OCI-LY7 (cell line): Measurements from ENCODE around the gene CDA. TPM values are rescaled to one million over a fixed set of nuclear protein-coding genes. Genes with fewer than 3 reads are reported as not detected.
A peak's percentile ranks its signal among the peaks of the same experiment; 100 is the strongest.

Source experiments
- Bru-seq: library from RNA; stranded (reverse); fragments of 400-500 nt; gene quantifications from one replicate; lab custom pipeline; 2021; lab: Mats Ljungman, UMichigan
- BruChase-seq, 2 experiments: library from RNA; stranded (reverse); fragments of 400-500 nt; gene quantifications; one replicate each; lab custom pipeline; 2021; lab: Mats Ljungman, UMichigan
- BruUV-seq: library from RNA; stranded (reverse); fragments of 400-500 nt; replicated peaks from 2 replicates; lab custom pipeline; 2021; lab: Mats Ljungman, UMichigan
- CTCF ChIA-PET: fragments of 300-600 bp; sonication (Branson Sonifier 250); formaldehyde crosslinking; loops from one replicate; lab custom pipeline; 2022; ENCODE audit warnings: antibody characterized with exemption; ENCODE audit not compliant: unreplicated experiment; lab: Charles Lee
- POLR2A ChIA-PET: fragments of 300-600 bp; sonication (Branson Sonifier 250); formaldehyde crosslinking; loops from one replicate; lab custom pipeline; 2022; ENCODE audit warnings: antibody characterized with exemption; lab: Charles Lee
- DNase-seq: peaks from one replicate; pipeline ENCODE4 v3.0.0-alpha.2; 2015; ENCODE audit warnings: low spot score
- H2AFZ ChIP-seq: fragments of 200-600 bp; sonication (generic), shearing (Covaris generic); 2 replicates; pipeline ENCODE4 v1.6.1; 2014; ENCODE audit warnings: mild to moderate bottlenecking, antibody characterized with exemption, low read length, moderate library complexity
- H3K27ac ChIP-seq: fragments of 200-600 bp; sonication (generic); 2 replicates; pipeline ENCODE4 v1.5.1; 2014; ENCODE audit warnings: mixed run types, low read depth, mild to moderate bottlenecking, moderate library complexity, low read length, inconsistent platforms; ENCODE audit not compliant: poor library complexity, severe bottlenecking
- H3K36me3 ChIP-seq: fragments of 200-600 bp; sonication (generic); 2 replicates; pipeline ENCODE4 v1.6.1; 2014; ENCODE audit warnings: mild to moderate bottlenecking, antibody characterized with exemption, low read length, moderate library complexity, mixed read lengths; ENCODE audit not compliant: insufficient read depth
- H3K4me1 ChIP-seq: fragments of 200-600 bp; sonication (generic); 2 replicates; pipeline ENCODE4 v1.5.1; 2014; ENCODE audit warnings: mild to moderate bottlenecking, low read length; ENCODE audit not compliant: insufficient read depth, poor library complexity, severe bottlenecking
- H3K4me2 ChIP-seq: fragments of 200-600 bp; sonication (generic); 2 replicates; pipeline ENCODE4 v1.6.1; 2014; ENCODE audit warnings: mild to moderate bottlenecking, low read length
- H3K4me3 ChIP-seq: fragments of 200-600 bp; sonication (generic); 2 replicates; pipeline ENCODE4 v1.5.1; 2014; ENCODE audit warnings: mild to moderate bottlenecking, low read depth, low read length; ENCODE audit not compliant: poor library complexity, severe bottlenecking
- H3K79me2 ChIP-seq: fragments of 200-600 bp; sonication (generic); 2 replicates; pipeline ENCODE4 v1.6.1; 2016; ENCODE audit warnings: low read depth, mild to moderate bottlenecking, low read length, moderate library complexity, mixed read lengths; ENCODE audit not compliant: insufficient read depth
- H3K9me2 ChIP-seq: fragments of 200-600 bp; sonication (generic); 2 replicates; pipeline ENCODE4 v1.6.1; 2016; ENCODE audit warnings: mild to moderate bottlenecking, low read length, mixed read lengths; ENCODE audit not compliant: insufficient read depth
- H3K9me3 ChIP-seq: fragments of 200-600 bp; sonication (generic); 2 replicates; pipeline ENCODE4 v1.6.1; 2014; ENCODE audit warnings: mild to moderate bottlenecking, mixed run types, low read length, mixed read lengths
- H4K20me1 ChIP-seq: fragments of 200-600 bp; sonication (generic); 2 replicates; pipeline ENCODE4 v1.6.1; 2014; ENCODE audit warnings: mild to moderate bottlenecking, antibody characterized with exemption, low read length, moderate library complexity, mixed read lengths; ENCODE audit not compliant: insufficient read depth
- EZH2phosphoT487 ChIP-seq: fragments of 200-600 bp; sonication (generic); IDR thresholded peaks from 2 replicates; pipeline ENCODE4 v1.6.1; 2018; ENCODE audit warnings: low read depth, borderline replicate concordance, mild to moderate bottlenecking, mixed run types, antibody characterized with exemption, low read length, moderate library complexity, mixed read lengths
- intact Hi-C: fragments of 100-400 bp; cut with micrococcal nuclease; formaldehyde crosslinking; loops from one replicate; pipeline ENCODE4 v1.10.0; 2022; ENCODE audit not compliant: unreplicated experiment
- long read RNA-seq: library from polyadenylated mRNA; stranded (forward); transcript quantifications from one replicate; pipeline ENCODE4 v2.0.0, GENCODE V29; 2022
- total RNA-seq, 2 experiments: library from RNA; depleted of rRNA in 1 of 2; stranded (reverse); fragments of >200 nt in 1 of 2; shearing (Covaris generic) in 1 of 2; gene quantifications; 2 replicates each; pipeline ENCODE4 v1.2.3, GENCODE V29; 2014 to 2022
- TF ChIP-seq, protein P1 (sequence below): fragments of 200-600 bp; sonication (generic); conservative IDR thresholded peaks from 2 replicates; pipeline ENCODE4 v1.5.1; 2014; ENCODE audit warnings: mild to moderate bottlenecking, antibody characterized with exemption, low read length, moderate library complexity, mixed read lengths

Gene CDA
- total RNA-seq (2014; rRNA removed; shearing (Covaris generic)) = not detected in 2 replicates
- total RNA-seq (2022) = not detected in 2 replicates
- percentile 8 among the genes with signal in this experiment for Bru-seq, nascent RNA
- not detected for BruChase-seq, experiment 1, labeled RNA remaining after a 6-hour chase
- BruChase-seq, experiment 2, labeled RNA remaining after a 2-hour chase = percentile 9 among the genes with signal in this experiment
- long read RNA-seq = 0 reads

DNA sequence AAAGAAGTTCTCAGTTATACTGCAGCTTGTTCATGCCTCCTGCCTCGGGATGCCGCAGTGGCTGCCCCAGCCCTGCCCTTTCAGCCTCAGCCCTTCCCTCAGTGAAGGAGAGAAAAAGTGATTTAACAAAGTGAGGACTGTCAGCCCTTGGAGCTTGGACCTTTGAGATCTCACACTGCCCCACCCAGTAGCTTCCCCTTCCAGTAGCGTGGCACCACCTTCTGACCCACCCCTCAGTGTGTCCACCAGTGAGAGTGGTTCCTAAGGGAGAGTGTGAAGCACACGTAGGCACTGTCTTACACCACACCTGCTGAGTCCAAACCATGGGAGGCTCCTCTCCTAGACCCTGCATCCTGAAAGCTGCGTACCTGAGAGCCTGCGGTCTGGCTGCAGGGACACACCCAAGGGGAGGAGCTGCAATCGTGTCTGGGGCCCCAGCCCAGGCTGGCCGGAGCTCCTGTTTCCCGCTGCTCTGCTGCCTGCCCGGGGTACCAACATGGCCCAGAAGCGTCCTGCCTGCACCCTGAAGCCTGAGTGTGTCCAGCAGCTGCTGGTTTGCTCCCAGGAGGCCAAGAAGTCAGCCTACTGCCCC is at the start of gene CDA:
Gene CDA (plus strand): TSS at position 464 of the 592 bp plus-strand sequence. CDS start 33 bp downstream, at position 497.
- POLR2A ChIA-PET = no interaction called here
- Histone ChIP-seq H3K4me3 (no peak within 1 kb of the TSS), H3K27ac (no peak within 1 kb of the TSS)

DNA sequence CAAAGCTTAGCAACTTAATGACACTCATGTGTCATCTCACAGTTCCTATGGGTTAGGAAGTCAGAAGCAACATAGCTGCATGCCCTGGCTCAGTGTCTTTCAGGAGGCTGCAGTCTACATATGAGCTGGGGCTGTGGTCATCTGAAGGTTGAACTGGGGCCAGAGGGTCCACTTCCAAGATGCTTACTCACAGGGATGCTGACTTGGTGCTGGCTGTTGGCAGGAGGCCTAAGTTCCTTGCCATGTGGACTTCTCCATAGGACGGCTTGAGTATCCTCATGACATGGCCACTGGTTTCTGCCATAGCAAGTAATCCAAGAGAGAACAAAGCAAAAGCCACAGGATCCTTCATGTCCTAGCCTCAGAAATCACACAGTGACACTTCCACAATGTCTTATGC is 48.6 kb upstream of the CDA start:
- Histone ChIP-seq H2AFZ (no peak overlapping the region), H3K27ac (no peak overlapping the region), H4K20me1 (no peaks in the 10 kb centered on the region), H3K4me1 (no peaks in the 10 kb centered on the region), H3K36me3 (no peaks in the 10 kb centered on the region), H3K79me2 (no peaks in the 10 kb centered on the region), H3K4me3 (no peak overlapping the region), H3K9me2 (no peaks in the 10 kb centered on the region), H3K4me2 (no peak overlapping the region), H3K9me3 (no peaks in the 10 kb centered on the region)
- ChIA-PET POLR2A (no interaction called here), CTCF (no interaction called here)
- no peak for DNase-seq
- TF ChIP-seq, protein P1, sequence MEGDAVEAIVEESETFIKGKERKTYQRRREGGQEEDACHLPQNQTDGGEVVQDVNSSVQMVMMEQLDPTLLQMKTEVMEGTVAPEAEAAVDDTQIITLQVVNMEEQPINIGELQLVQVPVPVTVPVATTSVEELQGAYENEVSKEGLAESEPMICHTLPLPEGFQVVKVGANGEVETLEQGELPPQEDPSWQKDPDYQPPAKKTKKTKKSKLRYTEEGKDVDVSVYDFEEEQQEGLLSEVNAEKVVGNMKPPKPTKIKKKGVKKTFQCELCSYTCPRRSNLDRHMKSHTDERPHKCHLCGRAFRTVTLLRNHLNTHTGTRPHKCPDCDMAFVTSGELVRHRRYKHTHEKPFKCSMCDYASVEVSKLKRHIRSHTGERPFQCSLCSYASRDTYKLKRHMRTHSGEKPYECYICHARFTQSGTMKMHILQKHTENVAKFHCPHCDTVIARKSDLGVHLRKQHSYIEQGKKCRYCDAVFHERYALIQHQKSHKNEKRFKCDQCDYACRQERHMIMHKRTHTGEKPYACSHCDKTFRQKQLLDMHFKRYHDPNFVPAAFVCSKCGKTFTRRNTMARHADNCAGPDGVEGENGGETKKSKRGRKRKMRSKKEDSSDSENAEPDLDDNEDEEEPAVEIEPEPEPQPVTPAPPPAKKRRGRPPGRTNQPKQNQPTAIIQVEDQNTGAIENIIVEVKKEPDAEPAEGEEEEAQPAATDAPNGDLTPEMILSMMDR = no peak
- no peak for TF ChIP-seq EZH2phosphoT487
- intact Hi-C loops = loop anchor here (5.0 kb wide), 1 partner anchor 92 kb away; the partner anchor contains the start of gene PINK1
- BruUV-seq = no TSS peak

More for the DNA sequence above, at the start of gene CDA:
- no peak for DNase-seq
- Histone ChIP-seq H3K9me2 (no peaks in the 10 kb centered on the region), H4K20me1 (no peaks in the 10 kb centered on the region), H3K4me1 (peaks cover 4% of the 10 kb centered on the region), H3K9me3 (no peaks in the 10 kb centered on the region), H2AFZ (no peak within 1 kb of the TSS), H3K36me3 (no peaks in the 10 kb centered on the region), H3K4me2 (no peak within 1 kb of the TSS), H3K79me2 (no peaks in the 10 kb centered on the region)
- no peak for TF ChIP-seq EZH2phosphoT487
- TF ChIP-seq, protein P1 = no peak
- no TSS peak for BruUV-seq
- CTCF ChIA-PET = no interaction called here
- intact Hi-C loops = no loop called here

DNA sequence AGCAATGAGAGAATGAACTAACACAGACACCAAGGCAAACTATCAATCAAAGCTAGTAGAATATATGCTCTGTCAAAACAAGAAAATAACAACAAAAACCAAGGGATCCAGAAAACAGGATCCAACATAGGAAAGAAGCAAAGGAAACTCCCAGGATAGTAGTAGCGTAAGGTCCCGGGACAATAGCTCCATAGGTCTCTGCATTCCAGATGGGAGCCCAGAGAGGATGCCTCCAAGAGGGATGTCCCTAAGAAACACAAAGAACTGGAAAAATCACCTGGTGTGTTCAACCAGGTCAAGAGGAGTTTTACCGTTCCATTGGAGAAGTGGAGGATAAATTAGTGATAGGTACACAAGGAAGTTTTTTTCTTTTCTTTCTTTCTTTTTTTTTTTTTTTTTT is 42.3 kb upstream of the CDA start:
- Histone ChIP-seq H2AFZ (no peak overlapping the region), H3K79me2 (no peaks in the 10 kb centered on the region), H3K4me3 (no peak overlapping the region), H3K4me2 (no peak overlapping the region), H3K9me3 (no peaks in the 10 kb centered on the region), H4K20me1 (no peaks in the 10 kb centered on the region), H3K36me3 (no peaks in the 10 kb centered on the region), H3K27ac (no peak overlapping the region), H3K9me2 (no peaks in the 10 kb centered on the region), H3K4me1 (peaks cover 14% of the 10 kb centered on the region)
- ChIA-PET POLR2A (interaction anchor here (0.7 kb wide), 1 partner anchor 309 kb away, joined by 3 read pairs; no protein-coding TSS in a partner anchor), CTCF (no interaction called here)
- no TSS peak for BruUV-seq
- DNase-seq = no peak
- TF ChIP-seq, protein P1 = no peak
- TF ChIP-seq EZH2phosphoT487 = no peak
- intact Hi-C loops = no loop called here
